ENCODE data around the gene TSPEAR. TPM values are rescaled to one million over a fixed set of nuclear protein-coding genes. Genes with fewer than 3 reads are reported as not detected.

Gene TSPEAR
- total and polyA plus RNA-seq, 2 donors (not counting 1 experiment from before 2014, with no cell fraction given): not detected

DNA sequence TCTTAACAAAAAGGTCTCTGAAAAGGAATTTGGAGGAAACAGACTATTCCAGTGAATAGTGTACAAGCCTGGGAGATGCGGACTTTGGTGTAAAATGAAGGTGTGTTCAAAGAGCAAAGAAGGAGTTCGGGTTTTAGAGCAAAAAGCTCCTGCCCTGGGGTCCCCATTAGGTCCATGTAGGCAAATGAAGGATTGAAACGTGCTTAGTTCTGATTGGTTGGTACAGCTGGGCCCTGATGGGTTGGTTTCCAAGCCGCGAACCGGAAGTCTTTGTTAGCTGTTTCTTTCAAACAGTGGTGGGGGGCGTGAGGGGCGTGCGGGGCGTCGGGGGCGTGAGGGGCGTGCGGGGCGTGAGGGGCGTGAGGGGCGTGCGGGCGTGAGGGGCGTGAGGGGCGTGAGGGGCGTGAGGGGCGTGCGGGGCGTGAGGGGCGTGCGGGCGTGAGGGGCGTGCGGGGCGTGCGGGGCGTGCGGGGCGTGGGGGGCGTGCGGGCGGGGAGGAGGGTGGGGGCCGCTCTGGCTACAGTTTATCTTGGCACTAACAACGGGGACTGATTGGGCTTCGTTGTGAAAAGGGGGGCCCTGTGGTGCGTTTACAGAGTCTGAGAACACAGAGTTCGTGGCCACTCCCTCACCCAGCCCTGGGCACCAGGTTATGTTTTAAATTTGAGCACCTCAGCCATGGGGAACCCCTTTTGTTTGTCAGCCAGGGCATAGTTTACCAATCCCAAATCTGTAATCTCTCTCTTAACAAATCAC is 226.7 kb downstream of the TSPEAR start:
- H3K4me3 ChIP-seq (ENCODE audit: control extremely low read depth in 1 of 5, extremely low read depth in 1 of 5, insufficient read depth in 1 of 5, low read depth in 2 of 5, low read length in 4 of 5): no peak overlapping the region
- Mint-ChIP-seq H3K27me3 (peaks cover 13% of the 10 kb centered on the region), H3K4me3 (peak overlapping the region; percentile 55), H3K4me1 (peaks cover under 1% of the 10 kb centered on the region), H3K9me3 (ENCODE audit: insufficient read depth) (no peaks in the 10 kb centered on the region), H3K27ac (no peak overlapping the region)
- intact Hi-C loops (cut with micrococcal nuclease): loop anchor here (10.0 kb wide), 2 partner anchors 130 to 670 kb away; partner anchors contain the start of gene TRPM2
- H4K20me1 ChIP-seq (ENCODE audit: control insufficient read depth, insufficient read depth, low read length, poor library complexity, severe bottlenecking): no peaks in the 10 kb centered on the region
- no peak overlapping the region for H3K9ac ChIP-seq (ENCODE audit: low read length)
- no peak overlapping the region for H3K4me2 ChIP-seq (replicated peaks; ENCODE audit: low read depth, low read length, poor library complexity, severe bottlenecking)
- no peaks in the 10 kb centered on the region for H3K79me2 ChIP-seq (ENCODE audit: control insufficient read depth, insufficient read depth, low read length)
- H3K27me3 ChIP-seq (replicated peaks in 1 of 4; ENCODE audit: control extremely low read depth in 1 of 4, control insufficient read depth in 3 of 4, insufficient read depth in 4 of 4, low read length in 3 of 4): peaks cover 0 to 11% (median 0%) of the 10 kb centered on the region in 4 experiments
- peaks cover 0 to under 1% of the 10 kb centered on the region in 2 donors for H3K4me1 ChIP-seq (ENCODE audit: control insufficient read depth in 2 of 2, insufficient read depth in 2 of 2, low read length in 2 of 2)
- WGBS (ENCODE audit: insufficient coverage): 90% methylated on average over 4 of the region's 43 CpGs
- ATAC-seq (ENCODE audit: low read depth) (no peak), DNase-seq (no peak)
- ChIA-PET POLR2A (no interaction called here), CTCF (no interaction called here)
- no peak for TF ChIP-seq EZH2 (IDR thresholded peaks at IDR 0.05; ENCODE audit: borderline replicate concordance, insufficient read depth, low read depth, low read length, poor library complexity, severe bottlenecking)
- TF ChIP-seq, protein P1, sequence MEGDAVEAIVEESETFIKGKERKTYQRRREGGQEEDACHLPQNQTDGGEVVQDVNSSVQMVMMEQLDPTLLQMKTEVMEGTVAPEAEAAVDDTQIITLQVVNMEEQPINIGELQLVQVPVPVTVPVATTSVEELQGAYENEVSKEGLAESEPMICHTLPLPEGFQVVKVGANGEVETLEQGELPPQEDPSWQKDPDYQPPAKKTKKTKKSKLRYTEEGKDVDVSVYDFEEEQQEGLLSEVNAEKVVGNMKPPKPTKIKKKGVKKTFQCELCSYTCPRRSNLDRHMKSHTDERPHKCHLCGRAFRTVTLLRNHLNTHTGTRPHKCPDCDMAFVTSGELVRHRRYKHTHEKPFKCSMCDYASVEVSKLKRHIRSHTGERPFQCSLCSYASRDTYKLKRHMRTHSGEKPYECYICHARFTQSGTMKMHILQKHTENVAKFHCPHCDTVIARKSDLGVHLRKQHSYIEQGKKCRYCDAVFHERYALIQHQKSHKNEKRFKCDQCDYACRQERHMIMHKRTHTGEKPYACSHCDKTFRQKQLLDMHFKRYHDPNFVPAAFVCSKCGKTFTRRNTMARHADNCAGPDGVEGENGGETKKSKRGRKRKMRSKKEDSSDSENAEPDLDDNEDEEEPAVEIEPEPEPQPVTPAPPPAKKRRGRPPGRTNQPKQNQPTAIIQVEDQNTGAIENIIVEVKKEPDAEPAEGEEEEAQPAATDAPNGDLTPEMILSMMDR (IDR thresholded peaks at IDR 0.05): no peak
- H3K9me3 ChIP-seq (ENCODE audit: control extremely low read depth in 1 of 3, control insufficient read depth in 2 of 3, insufficient read depth in 1 of 3, low read length in 2 of 3): peaks cover 3 to 8% (median 5%) of the 10 kb centered on the region in 3 donors
- H2AFZ ChIP-seq (ENCODE audit: insufficient read depth, low read depth, low read length, poor library complexity, severe bottlenecking): no peak overlapping the region
- H3K27ac ChIP-seq (ENCODE audit: low read length in 2 of 2): no peak overlapping the region
- H3K36me3 ChIP-seq (replicated peaks in 1 of 2; ENCODE audit: control extremely low read depth in 1 of 2, control insufficient read depth in 1 of 2, extremely low read depth in 1 of 2, insufficient read depth in 2 of 2, low read length in 1 of 2): no peaks in the 10 kb centered on the region

Data from B cell (primary cell).